Measurements from ENCODE around the gene FCHO2. TPM values are rescaled to one million over a fixed set of nuclear protein-coding genes. Genes with fewer than 3 reads are reported as not detected.

The FCHO2 gene
- total RNA-seq, 1 experiment from 2014 or later = 4.1 TPM

DNA sequence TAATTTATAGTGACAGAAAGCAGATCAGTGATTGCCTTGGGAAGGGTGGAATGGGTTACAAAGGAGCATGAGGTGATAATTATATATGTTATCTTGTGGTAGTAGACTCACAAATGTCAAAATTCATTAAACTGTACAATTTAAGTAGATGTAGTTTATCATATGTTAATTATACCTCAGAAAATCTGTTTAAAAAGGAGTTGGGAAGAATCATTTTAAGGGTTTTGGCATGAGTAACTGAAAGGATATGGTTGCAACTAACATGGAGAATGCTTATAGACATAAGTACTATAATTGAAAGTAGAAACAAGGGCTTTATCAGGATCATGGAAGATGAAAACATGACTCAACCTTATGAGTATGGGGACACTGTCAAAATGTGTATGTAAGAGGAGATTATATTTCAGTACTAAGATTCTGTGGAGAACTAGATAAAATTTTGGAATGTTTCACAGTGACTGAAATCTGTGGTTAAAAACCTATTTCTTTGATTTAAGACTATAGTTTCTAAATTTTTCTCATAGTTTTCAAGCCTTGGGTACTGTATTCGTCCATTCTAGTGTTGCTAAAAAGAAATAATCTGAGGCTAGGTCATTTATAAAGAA is 73.3 kb downstream of the FCHO2 start:
- DNase-seq (ENCODE audit: low spot score) = no peak

DNA sequence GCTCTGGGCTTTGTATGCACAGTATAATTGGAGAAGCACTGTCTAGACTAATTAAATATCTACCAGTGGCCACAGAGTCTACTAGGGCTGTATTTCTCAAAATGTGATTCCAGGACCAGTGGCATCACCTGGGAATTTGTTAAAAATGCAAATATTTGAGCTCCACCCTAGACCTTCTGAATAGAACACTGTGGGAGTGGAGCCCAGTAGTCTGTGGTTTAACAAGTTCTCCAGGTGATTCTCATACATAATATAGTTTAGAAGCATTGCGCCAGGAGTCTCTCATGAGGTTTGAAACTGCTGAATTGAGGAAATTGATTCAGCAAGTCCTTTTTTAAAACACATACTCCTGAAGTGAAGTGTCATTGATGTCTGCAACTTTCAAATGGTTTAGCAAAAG is 74.7 kb downstream of the FCHO2 start:
- no peak for DNase-seq (ENCODE audit: low spot score)

DNA sequence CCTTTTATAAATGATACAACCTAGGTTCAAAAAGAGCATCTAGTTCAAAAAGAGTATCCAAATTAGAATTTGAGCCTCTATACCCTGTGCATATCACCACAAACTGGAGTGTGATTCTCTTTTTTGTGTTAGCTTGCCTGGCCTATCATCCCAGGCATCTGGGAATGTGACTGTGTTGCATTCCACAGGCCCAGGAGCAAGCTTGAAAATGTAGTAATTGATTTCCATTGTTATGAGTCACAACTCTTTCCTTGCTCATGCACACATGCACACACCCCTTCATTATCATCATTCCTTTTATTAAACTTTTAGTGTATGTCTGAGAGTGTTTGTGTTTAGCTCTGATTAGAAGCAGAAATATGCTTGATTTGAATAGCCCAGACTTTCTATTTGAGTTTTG is 75.2 kb downstream of the FCHO2 start:
- DNase-seq (ENCODE audit: low spot score) = peak; percentile 51

DNA sequence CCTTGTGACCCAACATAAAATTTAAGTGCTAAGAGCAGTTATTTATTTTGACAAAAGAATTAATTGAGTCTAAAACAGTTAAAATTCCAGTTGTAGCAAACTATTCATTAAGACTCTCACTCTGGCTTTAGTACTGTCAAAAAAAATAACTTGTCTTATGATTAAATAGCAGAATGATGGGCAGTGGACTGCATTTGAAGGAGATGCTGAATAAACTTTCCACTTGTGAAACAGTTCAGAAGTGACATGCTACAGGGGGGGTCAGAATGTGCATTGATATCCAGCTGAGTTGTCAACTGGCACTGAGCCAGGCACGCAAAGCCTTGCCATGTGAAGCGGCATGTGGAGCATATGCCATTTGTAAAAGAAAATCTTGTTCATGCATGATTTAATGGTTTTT is 76.0 kb downstream of the FCHO2 start:
- DNase-seq (ENCODE audit: low spot score) = peak; percentile 74

DNA sequence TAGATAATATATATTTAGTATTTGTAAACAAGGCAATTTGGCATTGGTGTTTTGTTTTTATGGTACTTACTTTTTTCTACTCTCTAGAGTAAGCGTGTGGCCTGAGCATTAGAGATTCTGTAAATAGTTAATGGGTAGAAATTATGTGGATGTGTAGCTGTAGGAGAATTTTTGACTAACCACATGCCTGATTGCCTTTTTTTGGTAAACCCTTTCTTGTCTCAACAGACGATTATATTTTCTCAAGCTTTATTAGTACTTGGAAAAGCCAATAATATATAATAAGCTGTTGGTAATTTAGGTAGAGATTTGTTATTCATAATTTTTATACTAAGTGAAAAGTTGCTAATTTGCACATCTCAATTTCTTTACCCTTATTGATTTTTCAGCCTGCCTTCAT is 76.8 kb downstream of the FCHO2 start:
- no peak for DNase-seq (ENCODE audit: low spot score)

DNA sequence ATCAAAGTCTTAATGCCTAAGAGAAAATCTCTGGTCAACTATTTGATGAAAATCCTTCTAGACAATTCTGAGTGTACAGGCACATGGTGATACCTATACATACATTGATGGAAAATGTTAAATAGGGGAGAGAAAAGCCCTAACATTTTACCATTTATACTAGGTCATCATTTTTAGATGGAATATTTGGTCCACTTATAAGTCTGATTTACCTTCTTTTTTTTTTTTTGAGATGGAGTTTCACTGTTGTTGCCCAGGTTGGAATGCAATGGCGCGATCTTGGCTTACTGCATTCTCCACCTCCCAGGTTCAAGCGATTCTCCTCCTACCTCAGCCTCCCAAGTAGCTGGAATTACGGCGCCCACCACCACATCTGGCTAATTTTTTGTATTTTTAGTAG is 81.7 kb downstream of the FCHO2 start:
- DNase-seq (ENCODE audit: low spot score) = no peak

DNA sequence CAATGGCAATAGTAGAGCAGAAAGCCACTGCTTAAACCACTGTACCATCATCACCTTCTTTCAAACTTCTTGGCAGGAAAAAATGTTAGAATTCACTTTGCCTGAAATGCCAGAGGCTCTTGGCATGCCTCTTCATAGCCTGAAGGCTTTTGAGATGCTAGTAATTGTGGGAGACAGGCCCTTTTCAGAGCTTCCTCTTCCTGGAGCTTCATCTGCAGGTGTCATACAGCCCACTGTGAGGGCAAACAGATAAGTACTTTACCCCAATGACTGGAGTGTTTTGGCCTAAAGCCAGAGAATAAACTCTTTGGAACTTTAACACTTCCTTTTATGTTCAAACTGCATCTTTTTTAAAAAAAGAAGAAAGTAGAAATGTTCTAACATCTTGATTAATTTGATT is 83.2 kb downstream of the FCHO2 start:
- no peak for DNase-seq (ENCODE audit: low spot score)

DNA sequence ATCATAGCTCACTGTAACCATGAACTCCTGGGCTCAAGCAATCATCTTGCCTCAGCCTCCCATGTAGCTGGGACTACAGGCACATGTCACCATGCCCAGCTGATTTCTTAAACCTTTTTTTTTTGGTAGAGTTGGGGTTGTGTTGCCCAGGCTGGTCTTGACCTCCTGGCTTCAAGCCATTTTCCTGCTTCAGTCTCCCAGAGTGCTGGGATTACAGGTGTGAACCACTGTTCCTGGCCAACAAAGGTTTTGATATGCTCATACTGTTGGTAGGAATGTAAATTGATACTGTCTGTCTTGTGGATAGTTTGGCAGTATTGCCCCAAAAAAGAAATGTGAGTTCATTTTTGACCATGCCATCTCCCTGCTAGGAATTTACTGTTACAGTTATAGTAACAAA is 87.2 kb downstream of the FCHO2 start:
- no peak for DNase-seq (ENCODE audit: low spot score)

DNA sequence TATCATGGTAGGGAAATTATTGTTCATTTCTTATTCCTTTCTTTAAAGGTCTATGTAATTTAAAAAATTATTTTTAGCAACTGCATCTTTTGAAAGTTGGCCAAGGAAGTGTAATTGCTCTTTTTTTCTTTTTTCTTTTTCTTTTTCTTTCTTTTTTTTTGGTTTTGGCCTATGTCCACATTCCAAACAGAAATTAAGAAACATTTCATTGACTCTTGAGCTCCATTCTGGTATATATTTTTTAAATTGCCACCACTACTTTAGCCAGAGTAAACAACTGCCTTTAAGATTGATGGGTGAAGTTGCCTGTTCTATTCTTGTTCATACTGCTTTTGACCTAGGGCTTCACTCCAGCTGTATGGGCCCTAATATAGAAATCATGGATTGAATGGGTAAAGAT is 88.7 kb downstream of the FCHO2 start:
- DNase-seq (ENCODE audit: low spot score) = no peak

DNA sequence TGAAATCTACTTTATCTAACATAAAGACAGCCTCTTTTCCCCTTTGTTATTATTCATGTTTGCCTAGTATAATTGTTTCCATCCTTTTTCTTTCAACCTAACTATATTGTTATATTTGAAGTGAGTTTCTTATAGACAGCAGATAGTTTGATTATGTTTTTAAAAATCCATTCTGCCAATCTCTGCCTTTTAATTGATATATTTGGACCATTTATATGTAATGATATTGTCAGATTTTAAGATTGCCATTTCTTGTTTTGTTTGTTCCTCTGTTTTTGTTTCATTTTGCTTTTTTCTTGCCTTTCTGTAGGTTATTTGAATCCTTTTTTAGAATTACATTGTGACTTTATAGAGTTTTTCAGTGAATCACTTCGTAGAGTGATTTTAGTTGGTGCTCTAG is 89.8 kb downstream of the FCHO2 start:
- DNase-seq (ENCODE audit: low spot score) = no peak

DNA sequence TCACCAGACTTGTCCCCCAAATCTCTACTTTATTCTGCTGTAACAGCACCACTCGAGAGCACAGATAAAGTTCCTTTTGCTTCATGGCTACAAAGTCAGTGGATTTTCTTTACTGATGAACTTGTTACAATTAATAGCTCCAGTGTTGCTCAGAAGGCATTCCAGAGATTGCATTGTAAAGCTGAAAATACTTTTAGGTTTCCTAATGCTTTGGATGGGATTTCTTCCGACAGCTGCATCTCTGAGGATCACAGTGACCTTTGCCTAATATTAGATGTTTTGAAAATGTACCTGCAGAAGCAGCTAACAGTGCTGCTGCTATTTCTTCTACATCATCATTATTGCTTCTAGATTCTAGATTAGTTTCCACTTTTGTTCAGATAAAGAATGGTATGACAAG is 105.8 kb downstream of the FCHO2 start:
- DNase-seq (ENCODE audit: low spot score) = no peak

DNA sequence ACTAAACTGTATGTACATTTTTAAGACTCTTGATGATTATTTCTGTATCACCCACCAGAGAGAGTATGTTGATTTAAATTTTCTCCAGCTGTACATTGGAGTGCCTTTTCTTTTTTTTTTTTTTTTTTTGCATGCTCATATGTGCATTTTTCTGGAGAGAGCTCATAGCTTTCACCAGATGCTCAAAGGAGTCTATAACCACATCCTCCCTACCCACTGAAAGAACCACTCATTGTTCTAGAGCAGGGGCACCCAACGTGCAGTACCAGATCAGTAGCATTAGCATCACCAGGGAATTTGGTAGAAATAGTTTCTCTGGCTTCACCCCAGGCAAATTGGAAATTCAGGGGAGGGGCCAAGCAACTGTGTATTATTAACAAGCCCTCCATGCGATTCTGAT is 110.6 kb downstream of the FCHO2 start:
- peak; percentile 48 for DNase-seq (ENCODE audit: low spot score)

DNA sequence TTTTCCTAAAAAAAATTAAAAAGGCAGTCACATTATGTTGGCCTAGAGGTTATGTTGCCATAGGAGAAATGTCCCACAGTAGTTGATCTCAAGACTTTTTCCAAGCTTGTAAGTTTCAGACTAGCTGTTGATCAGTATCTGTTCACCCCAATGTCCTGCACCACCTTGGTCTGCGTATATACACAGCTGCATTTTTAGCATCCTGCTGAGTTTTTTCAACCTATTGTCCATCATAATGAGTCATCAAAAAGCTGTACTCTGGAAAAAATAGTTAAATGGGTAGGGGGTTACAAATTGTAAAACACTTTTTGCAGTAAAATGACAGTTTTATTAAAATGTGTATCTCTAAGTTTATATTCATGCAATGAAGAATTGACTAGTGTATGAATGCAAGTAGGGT is 111.4 kb downstream of the FCHO2 start:
- DNase-seq (ENCODE audit: low spot score) = no peak

DNA sequence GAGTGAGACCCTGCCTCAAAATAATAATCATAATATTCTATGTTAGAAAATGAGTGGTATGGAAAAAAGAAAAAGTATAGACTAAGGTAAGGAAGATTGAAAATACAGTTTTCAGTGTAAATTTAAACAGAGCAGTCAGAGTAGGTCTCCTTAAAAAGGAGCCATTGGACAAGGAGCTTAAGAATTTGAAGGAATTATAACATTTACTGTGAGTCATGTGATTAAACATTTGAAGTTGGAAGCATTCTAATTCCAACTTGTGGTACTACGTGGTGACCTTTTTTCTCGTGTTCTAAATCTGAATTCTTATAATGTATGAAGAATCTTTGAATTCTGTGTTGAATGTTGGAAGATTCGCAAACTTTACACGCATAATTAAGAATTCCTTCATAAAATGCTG is 125.3 kb downstream of the FCHO2 start:
- no peak for DNase-seq (ENCODE audit: low spot score)

DNA sequence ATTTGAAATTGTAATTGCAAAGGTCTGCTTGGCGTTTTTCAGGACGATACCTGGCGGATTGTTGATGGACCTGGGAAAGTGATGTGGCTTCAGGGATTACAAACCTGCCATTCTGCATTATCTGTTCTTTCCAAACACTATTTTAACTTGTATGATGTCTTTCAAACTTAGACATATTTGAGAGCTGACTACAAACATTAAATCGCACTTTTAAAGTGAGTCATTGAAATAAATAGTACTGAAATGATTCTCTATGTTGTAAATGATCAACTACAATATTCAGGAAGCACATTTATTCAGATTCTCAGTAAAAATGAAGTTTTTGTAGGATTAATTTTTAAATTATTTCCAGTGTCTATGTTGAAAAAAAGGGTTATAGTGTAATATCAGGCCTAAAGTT is 132.2 kb downstream of the FCHO2 start:
- DNase-seq (ENCODE audit: low spot score) = no peak

DNA sequence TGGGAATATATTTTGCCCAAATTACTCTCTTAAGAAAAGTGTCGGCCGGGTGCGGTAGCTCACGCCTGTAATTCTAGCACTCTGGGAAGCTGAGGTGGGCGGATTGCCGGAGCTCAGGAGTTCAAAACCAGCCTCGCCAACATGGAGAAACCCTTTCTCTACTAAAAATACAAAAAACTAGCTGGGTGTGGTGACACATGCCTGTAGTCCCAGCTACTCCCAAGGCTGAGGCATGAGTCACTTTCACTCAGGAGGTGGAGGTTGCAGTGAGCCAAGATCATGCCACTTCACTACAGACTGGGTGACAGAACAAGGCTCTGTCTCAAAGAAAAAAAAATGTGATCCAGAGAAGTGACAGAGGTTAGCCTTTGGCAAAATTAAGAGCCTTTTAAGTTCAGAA is 138.1 kb downstream of the FCHO2 start:
- peak; percentile 74 for DNase-seq (ENCODE audit: low spot score)

DNA sequence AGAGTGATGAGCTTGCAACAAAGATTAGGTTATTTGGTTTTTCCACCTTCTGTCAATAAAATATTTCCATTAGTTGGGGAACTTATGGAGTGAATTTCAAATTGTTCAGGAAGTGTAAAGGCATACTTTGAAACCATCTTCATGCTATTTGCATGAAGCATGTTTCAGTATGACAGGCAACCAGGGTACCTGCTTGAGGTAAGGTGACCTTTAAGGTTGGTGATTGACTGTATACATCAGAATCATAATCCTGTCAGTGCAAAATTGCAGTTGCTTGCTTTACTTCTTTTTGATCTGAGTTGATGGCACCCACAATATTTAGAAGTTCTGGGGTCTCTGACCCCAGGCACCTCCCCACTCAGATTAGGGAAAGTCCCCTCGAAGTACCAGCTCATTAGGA is 138.6 kb downstream of the FCHO2 start:
- no peak for DNase-seq (ENCODE audit: low spot score)

DNA sequence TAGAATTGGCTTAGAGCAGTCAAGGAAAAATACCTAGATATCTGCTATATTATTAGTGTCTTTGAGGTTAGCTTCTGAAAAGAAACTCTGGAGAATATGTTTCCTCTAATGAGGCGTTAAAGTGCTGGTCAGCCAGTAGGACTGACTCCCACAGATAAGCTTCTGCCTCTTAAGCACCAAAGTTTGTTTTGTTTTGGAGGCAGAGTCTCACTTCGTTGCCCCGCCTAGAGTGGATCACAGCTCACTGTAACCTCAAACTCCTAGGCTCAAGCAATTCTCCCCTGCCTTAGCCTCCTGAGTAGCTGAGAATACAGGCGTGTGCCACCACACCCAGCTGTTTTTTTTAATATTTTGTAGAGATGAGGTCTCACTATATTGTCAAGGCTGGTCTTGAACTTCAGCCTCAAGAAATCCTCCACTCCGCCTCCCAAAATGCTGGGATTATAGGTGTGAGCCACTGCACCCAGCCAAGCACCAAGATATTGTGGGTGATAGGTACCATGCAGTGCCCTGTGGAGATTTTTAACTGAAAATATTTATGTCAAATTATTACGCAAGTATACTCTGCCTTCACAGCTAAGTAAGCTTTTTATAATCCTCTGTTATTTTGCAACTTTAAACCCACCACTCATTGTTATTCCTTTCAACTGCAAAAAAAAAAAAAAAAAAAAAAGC is 139.9 kb downstream of the FCHO2 start:
- DNase-seq (ENCODE audit: low spot score) = no peak

DNA sequence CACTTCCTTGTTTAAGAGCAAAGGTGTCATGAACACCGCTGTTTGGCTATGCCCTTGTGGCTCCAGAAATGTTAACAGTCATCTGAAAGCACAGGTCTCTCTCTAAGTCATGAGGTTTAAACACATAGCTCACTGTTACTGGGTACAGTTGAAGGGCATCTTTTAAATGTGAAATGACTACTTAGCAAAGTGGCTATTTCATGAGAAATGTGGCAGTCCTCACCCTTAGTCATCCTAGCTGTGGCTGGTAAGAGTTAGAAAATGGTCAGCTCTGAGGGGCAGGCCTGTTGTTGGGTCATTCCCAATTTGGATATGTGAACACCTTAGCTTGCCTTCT is 140.4 kb downstream of the FCHO2 start:
- no peak for DNase-seq (ENCODE audit: low spot score)

DNA sequence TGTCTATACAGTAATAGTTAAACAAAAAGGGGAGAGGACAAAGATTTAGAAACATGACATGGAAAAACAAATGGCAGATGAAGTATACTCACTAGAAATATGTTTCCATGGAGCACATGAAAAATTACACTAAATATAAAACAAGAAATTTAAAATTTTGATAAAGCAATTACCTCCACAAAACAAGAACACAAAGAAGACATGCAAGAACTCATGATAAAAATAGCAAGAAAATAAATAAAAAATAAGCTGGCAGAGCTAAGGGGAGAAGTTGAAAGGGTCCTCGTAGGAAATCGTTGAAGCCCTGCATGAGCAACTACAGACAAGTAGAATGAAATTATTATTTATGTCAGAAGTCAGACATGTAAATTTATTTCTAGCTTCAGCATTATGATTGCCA is 141.9 kb downstream of the FCHO2 start:
- DNase-seq (ENCODE audit: low spot score) = no peak

DNA sequence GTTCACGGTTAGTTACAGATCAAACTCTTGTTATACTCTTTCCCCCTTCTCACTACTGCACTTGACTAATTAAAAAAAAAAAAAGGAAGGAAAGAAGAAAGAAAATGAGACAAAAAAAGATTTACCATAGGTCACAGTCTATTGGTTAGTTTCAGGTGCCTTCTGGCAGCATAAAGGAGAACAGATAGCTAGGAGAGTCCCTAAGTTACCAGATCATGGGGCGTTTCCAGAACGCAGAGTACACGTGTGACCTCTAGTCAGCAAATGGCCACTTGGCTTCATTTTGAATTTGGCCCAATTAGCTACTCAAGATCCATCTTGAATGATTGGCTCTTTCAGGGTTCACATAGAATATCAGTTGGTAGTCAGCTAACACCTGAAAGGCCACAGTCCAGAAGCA is 144.3 kb downstream of the FCHO2 start:
- DNase-seq (ENCODE audit: low spot score) = no peak

DNA sequence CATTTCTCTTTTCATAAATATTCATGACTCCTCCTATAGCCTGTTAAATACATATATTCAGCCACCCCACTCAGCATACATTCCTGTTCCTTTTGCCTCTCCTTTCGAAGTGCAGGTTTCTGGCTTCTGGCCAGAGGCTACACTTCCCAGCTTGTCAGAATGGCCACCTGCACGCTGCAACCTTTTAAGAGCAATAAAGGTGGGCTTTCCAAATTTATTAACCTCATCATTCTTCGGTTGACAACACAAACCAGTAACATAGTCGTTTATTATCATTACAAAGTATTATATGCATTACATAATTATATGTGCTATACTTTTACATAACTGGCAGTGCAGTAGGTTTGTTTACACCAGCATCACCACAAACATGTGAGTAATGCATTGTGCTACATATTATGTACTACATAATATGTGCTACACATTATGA is 148.0 kb downstream of the FCHO2 start:
- DNase-seq (ENCODE audit: low spot score) = no peak

DNA sequence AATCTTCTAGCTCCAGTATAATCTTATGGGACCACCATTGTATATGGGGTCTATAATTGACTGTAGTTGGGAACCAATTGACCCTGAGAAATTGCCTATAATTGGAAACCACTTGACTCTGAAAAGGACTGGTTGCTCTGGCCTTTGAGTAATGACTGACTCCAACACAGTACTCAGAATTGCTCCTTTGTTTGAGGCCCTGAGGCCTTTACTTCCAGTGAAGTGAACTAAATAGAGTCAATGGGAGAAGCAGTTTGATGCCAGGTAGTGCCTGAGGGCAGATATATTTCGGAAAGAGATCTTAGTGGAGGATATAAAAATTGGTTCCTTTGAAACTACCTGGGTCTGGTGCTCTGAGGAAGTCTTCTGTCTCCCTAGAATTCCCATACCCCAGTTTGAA is 148.5 kb downstream of the FCHO2 start:
- DNase-seq (ENCODE audit: low spot score) = no peak

DNA sequence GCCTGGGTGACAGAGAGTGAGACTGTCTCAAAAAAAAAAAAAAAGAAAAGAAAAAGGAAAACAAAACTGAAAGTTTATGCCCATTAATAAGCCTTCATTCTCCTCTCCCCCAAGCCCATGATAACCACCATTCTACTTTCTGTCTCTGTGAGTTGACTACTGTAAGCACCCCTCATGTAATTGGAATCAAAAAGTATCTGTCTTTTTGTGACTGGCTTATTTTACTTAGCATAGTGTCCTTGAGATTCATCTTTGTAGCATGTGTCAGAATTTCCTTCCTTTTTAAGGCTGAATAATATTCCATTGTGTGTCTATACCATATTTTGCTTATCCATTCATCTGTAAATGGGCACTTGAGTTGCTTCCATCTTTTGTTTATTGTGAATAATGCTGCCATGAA is 150.5 kb downstream of the FCHO2 start:
- DNase-seq (ENCODE audit: low spot score) = no peak
